HepG2 (cell line): ENCODE data around the gene GPR107. TPM values are rescaled to one million over a fixed set of nuclear protein-coding genes. Genes with fewer than 3 reads are reported as not detected.

ENCODE experiments used
- DZIP1 ChIP-seq: sonication (generic); formaldehyde crosslinking; IDR thresholded peaks from 2 replicates; pipeline ENCODE4 v1.5.0; 2020; ENCODE audit warnings: mild to moderate bottlenecking, missing genetic modification reagents
- KAT8 ChIP-seq: IDR thresholded peaks from 2 replicates; pipeline ENCODE4 v1.6.1; 2016; ENCODE audit warnings: missing genetic modification reagents, missing compliant biosample characterization
- MED1 ChIP-seq: sonication (generic); formaldehyde crosslinking; IDR thresholded peaks from 2 replicates; pipeline ENCODE4 v1.4.0; 2020; ENCODE audit warnings: missing genetic modification reagents
- MIXL1 ChIP-seq: IDR thresholded peaks from 2 replicates; pipeline ENCODE4 v1.6.1; 2016
- MYC ChIP-seq: sonication (generic); formaldehyde crosslinking; IDR thresholded peaks from 2 replicates; pipeline ENCODE4 v1.9.0; 2021; ENCODE audit warnings: missing genetic modification reagents, borderline replicate concordance
- NAIF1 ChIP-seq: sonication (generic); formaldehyde crosslinking; IDR thresholded peaks from 2 replicates; pipeline ENCODE4 v1.5.0; 2020; ENCODE audit warnings: mild to moderate bottlenecking, missing genetic modification reagents, borderline replicate concordance
- PCBP1 ChIP-seq: fragments of 200-400 bp; formaldehyde crosslinking; IDR thresholded peaks from 2 replicates; pipeline ENCODE4 v1.6.1; 2017; ENCODE audit warnings: mild to moderate bottlenecking, low read depth, low read length, borderline replicate concordance
- PHB2 ChIP-seq: fragments of 450-650 bp; IDR thresholded peaks from 2 replicates; pipeline ENCODE4 v1.6.1; 2018; ENCODE audit not compliant: partially characterized antibody
- POLR2G ChIP-seq: fragments of 200-400 bp; formaldehyde crosslinking; IDR thresholded peaks from 2 replicates; pipeline ENCODE4 v1.6.1; 2018; ENCODE audit warnings: mild to moderate bottlenecking, low read depth, low read length, moderate library complexity
- YEATS4 ChIP-seq: sonication (generic); formaldehyde crosslinking; IDR thresholded peaks from 2 replicates; pipeline ENCODE4 v1.4.0; 2020; ENCODE audit warnings: missing genetic modification reagents, borderline replicate concordance
- ZBTB7A ChIP-seq: sonication (generic); formaldehyde crosslinking; IDR thresholded peaks from 2 replicates; pipeline ENCODE4 v1.8.0; 2022; ENCODE audit warnings: mild to moderate bottlenecking, missing genetic modification reagents
- ZHX1 ChIP-seq: sonication (generic); formaldehyde crosslinking; IDR thresholded peaks from 2 replicates; pipeline ENCODE4 v1.8.1; 2022; ENCODE audit warnings: low read depth, mild to moderate bottlenecking, missing genetic modification reagents
- ZNF883 ChIP-seq: sonication (generic); formaldehyde crosslinking; IDR thresholded peaks from 2 replicates; pipeline ENCODE4 v1.5.1; 2020; ENCODE audit warnings: mild to moderate bottlenecking, missing genetic modification reagents; ENCODE audit errors: not compliant biosample characterization
- ZNF891 ChIP-seq: sonication (generic); formaldehyde crosslinking; IDR thresholded peaks from 2 replicates; pipeline ENCODE4 v1.5.0; 2020; ENCODE audit warnings: mild to moderate bottlenecking, missing genetic modification reagents
- polyA plus RNA-seq, 8 experiments: library from polyadenylated mRNA; depleted of rRNA in 3 of 8; stranded (reverse) in 7 of 8; unstranded in 1 of 8; fragments of >200 nt; fragmentation: Illumina TruSeq in 4 of 8; extraction: Trizol in 4 of 8; gene quantifications; 2 replicates each; pipeline versions ENCODE4 v1.2.1 to v1.2.3, GENCODE V29; 2011 to 2016; ENCODE audit warnings: low read depth in 4 of 8, missing spikeins in 1 of 8, mixed read lengths in 1 of 8; ENCODE audit not compliant: insufficient read depth in 1 of 8
- total RNA-seq, 5 experiments: library from RNA; depleted of rRNA; stranded (reverse); fragments of >200 nt; fragmentation: Illumina TruSeq; extraction: Trizol; gene quantifications; 2 replicates each; pipeline ENCODE4 v1.2.3, GENCODE V29; 2016; ENCODE audit warnings: low read depth in 1 of 5
- TF ChIP-seq, protein P1 (sequence below): sonication (generic); formaldehyde crosslinking; IDR thresholded peaks from 2 replicates; pipeline ENCODE4 v1.4.0; 2020; ENCODE audit warnings: missing genetic modification reagents
- TF ChIP-seq, protein P2 (sequence below): sonication (generic); formaldehyde crosslinking; IDR thresholded peaks from 2 replicates; pipeline ENCODE4 v1.4.0; 2020; ENCODE audit warnings: missing genetic modification reagents, borderline replicate concordance

The GPR107 gene
- total and polyA plus RNA-seq, 2 of the 13 experiments (the other 11 are each of a cell fraction or from before 2014, with no cell fraction given) = 22.5 to 24.4 TPM

- TF ChIP-seq ZBTB7A (CRISPR knock-in tag) (peak; percentile 61), MED1 (peak; percentile 67), PHB2 (no peak), DZIP1 (CRISPR knock-in tag) (0 out of 2 replicates have a peak, but pooled peaks have one; percentile 50), PCBP1 (no peak), POLR2G (peak; percentile 95), MYC (CRISPR knock-in tag) (peak; percentile 71; the same call in 1 of the 2 replicates), YEATS4 (CRISPR knock-in tag) (peak; percentile 88), MIXL1 (CRISPR knock-in tag) (no peak), ZNF891 (CRISPR knock-in tag) (peak; percentile 77; the same call in 1 of the 2 replicates), KAT8 (CRISPR knock-in tag) (peak; percentile 96), NAIF1 (CRISPR knock-in tag) (peak; percentile 72), ZHX1 (CRISPR knock-in tag) (no peak; the same call in 1 of the 2 replicates), ZNF883 (CRISPR knock-in tag) (peak; percentile 67)
- TF ChIP-seq, protein P1, sequence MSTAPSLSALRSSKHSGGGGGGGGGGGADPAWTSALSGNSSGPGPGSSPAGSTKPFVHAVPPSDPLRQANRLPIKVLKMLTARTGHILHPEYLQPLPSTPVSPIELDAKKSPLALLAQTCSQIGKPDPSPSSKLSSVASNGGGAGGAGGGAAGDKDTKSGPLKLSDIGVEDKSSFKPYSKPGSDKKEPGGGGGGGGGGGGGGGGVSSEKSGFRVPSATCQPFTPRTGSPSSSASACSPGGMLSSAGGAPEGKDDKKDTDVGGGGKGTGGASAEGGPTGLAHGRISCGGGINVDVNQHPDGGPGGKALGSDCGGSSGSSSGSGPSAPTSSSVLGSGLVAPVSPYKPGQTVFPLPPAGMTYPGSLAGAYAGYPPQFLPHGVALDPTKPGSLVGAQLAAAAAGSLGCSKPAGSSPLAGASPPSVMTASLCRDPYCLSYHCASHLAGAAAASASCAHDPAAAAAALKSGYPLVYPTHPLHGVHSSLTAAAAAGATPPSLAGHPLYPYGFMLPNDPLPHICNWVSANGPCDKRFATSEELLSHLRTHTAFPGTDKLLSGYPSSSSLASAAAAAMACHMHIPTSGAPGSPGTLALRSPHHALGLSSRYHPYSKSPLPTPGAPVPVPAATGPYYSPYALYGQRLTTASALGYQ (CRISPR knock-in tag) = 0 out of 2 replicates have a peak, but pooled peaks have one; percentile 19
- TF ChIP-seq, protein P2, sequence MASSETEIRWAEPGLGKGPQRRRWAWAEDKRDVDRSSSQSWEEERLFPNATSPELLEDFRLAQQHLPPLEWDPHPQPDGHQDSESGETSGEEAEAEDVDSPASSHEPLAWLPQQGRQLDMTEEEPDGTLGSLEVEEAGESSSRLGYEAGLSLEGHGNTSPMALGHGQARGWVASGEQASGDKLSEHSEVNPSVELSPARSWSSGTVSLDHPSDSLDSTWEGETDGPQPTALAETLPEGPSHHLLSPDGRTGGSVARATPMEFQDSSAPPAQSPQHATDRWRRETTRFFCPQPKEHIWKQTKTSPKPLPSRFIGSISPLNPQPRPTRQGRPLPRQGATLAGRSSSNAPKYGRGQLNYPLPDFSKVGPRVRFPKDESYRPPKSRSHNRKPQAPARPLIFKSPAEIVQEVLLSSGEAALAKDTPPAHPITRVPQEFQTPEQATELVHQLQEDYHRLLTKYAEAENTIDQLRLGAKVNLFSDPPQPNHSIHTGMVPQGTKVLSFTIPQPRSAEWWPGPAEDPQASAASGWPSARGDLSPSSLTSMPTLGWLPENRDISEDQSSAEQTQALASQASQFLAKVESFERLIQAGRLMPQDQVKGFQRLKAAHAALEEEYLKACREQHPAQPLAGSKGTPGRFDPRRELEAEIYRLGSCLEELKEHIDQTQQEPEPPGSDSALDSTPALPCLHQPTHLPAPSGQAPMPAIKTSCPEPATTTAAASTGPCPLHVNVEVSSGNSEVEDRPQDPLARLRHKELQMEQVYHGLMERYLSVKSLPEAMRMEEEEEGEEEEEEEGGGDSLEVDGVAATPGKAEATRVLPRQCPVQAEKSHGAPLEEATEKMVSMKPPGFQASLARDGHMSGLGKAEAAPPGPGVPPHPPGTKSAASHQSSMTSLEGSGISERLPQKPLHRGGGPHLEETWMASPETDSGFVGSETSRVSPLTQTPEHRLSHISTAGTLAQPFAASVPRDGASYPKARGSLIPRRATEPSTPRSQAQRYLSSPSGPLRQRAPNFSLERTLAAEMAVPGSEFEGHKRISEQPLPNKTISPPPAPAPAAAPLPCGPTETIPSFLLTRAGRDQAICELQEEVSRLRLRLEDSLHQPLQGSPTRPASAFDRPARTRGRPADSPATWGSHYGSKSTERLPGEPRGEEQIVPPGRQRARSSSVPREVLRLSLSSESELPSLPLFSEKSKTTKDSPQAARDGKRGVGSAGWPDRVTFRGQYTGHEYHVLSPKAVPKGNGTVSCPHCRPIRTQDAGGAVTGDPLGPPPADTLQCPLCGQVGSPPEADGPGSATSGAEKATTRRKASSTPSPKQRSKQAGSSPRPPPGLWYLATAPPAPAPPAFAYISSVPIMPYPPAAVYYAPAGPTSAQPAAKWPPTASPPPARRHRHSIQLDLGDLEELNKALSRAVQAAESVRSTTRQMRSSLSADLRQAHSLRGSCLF (CRISPR knock-in tag) = no peak
Observed at GRCh38 chr9:130053504-130054324, at the start of gene GPR107 (continued).
